K562 (cell line): ENCODE data around the gene KRTAP5-6. TPM values are rescaled to one million over a fixed set of nuclear protein-coding genes. Genes with fewer than 3 reads are reported as not detected.

Experiments used
- ATAC-seq: fragments of 200-7000 bp; cut with Tn5 transposase; 3 replicates; pipeline ENCODE4 v1.9.1; 2020; ENCODE audit warnings: moderate library complexity
- BruUV-seq: library from RNA; stranded (reverse); fragments of 400-500 nt; replicated peaks from 2 replicates; lab custom pipeline; 2021; lab: Mats Ljungman, UMichigan
- CTCF ChIA-PET: fragments of 300-600 bp; formaldehyde crosslinking; extraction: SDS; loops from one replicate; lab custom pipeline; 2021; ENCODE audit warnings: low intra/inter-chr PET ratio; lab: Yijun Ruan, JAX
- POLR2A ChIA-PET: fragments of 300-600, 350-650 bp; sonication (Branson Sonifier 250); formaldehyde crosslinking; extraction: SDS; loops from one replicate; lab custom pipeline; 2021; ENCODE audit warnings: antibody characterized with exemption, inconsistent platforms; lab: Yijun Ruan, JAX
- DNase-seq, 4 experiments: peaks; one replicate each; pipeline versions ENCODE4 v3.0.0 to v3.0.0-alpha.2; 2011 to 2018; ENCODE audit warnings: low spot score in 3 of 4, mixed read lengths in 3 of 4; ENCODE audit errors: extremely low read depth in 1 of 4
- FAIRE-seq: peaks from 2 replicates; lab custom pipeline; 2011; peaks lifted over from hg19 to GRCh38; lab: Jason Lieb, UNC
- H2AFZ ChIP-seq: 2 replicates; pipeline ENCODE4 v1.6.0; 2011; ENCODE audit warnings: low read depth, low read length, control low read depth, inconsistent platforms
- H3K27ac ChIP-seq: fragments of 200-600 bp; 3 replicates; pipeline ENCODE4 v1.8.0; 2011; ENCODE audit warnings: low read depth, mild to moderate bottlenecking, control low read depth, inconsistent platforms, low read length, moderate library complexity, mixed read lengths; ENCODE audit errors: extremely low read depth
- H3K27me3 ChIP-seq, 2 experiments: fragments of 300-600 bp in 1 of 2; 2 replicates in 1 of 2; 3 replicates in 1 of 2; pipeline versions ENCODE4 v1.6.0 to v1.8.0; 2011; ENCODE audit warnings: inconsistent platforms in 2 of 2, low read length in 2 of 2, mild to moderate bottlenecking in 1 of 2, mixed read lengths in 1 of 2, moderate library complexity in 1 of 2; ENCODE audit not compliant: control insufficient read depth in 2 of 2, insufficient read depth in 2 of 2
- H3K36me3 ChIP-seq: fragments of 300-600 bp; 3 replicates; pipeline ENCODE4 v1.8.0; 2011; ENCODE audit warnings: mild to moderate bottlenecking, low read length, inconsistent platforms; ENCODE audit not compliant: control insufficient read depth, insufficient read depth
- H3K4me1 ChIP-seq, 2 experiments: fragments of 200-600 bp in 1 of 2; replicated peaks in 1 of 2; 2 replicates in 1 of 2; 3 replicates in 1 of 2; pipeline versions ENCODE4 v1.5.1 to v1.8.0; 2011; ENCODE audit warnings: inconsistent platforms in 2 of 2, low read length in 2 of 2, mild to moderate bottlenecking in 1 of 2, mixed read lengths in 1 of 2, moderate library complexity in 1 of 2; ENCODE audit not compliant: control insufficient read depth in 2 of 2, insufficient read depth in 2 of 2
- H3K4me2 ChIP-seq: 2 replicates; pipeline ENCODE4 v1.6.1; 2011; ENCODE audit warnings: low read length, control low read depth, inconsistent platforms, mixed read lengths; ENCODE audit not compliant: insufficient read depth
- H3K4me3 ChIP-seq: fragments of 200-600 bp; sonication (generic), shearing (Covaris generic); 2 replicates; pipeline ENCODE4 v1.5.1; 2016; ENCODE audit warnings: control low read depth, inconsistent platforms
- H3K79me2 ChIP-seq: fragments of 200-600 bp; 3 replicates; pipeline ENCODE4 v1.8.0; 2011; ENCODE audit warnings: low read length, inconsistent platforms; ENCODE audit not compliant: control insufficient read depth, insufficient read depth
- H3K9ac ChIP-seq, 2 experiments: 2 replicates each; pipeline versions ENCODE4 v1.6.0 to v1.6.1; 2011; ENCODE audit warnings: low read depth in 2 of 2, low read length in 2 of 2, control low read depth in 1 of 2, inconsistent platforms in 1 of 2, mild to moderate bottlenecking in 1 of 2, mixed read lengths in 1 of 2; ENCODE audit not compliant: insufficient read depth in 1 of 2
- H3K9me1 ChIP-seq: one replicate; pipeline ENCODE4 v1.6.0; 2011; ENCODE audit warnings: inconsistent platforms, mild to moderate bottlenecking, low read length, moderate library complexity; ENCODE audit not compliant: control insufficient read depth, insufficient read depth
- H3K9me3 ChIP-seq: replicated peaks from 2 replicates; pipeline ENCODE4 v1.5.1; 2011; ENCODE audit warnings: low read depth, low read length, inconsistent platforms; ENCODE audit not compliant: control insufficient read depth, insufficient read depth
- H4K20me1 ChIP-seq: replicated peaks from 2 replicates; pipeline ENCODE4 v1.6.1; 2011; ENCODE audit warnings: low read length, inconsistent platforms, mixed read lengths; ENCODE audit not compliant: control insufficient read depth, insufficient read depth
- CBX1 ChIP-seq: sonication (generic); IDR thresholded peaks from 2 replicates; pipeline ENCODE4 v1.6.1; 2016; ENCODE audit warnings: antibody characterized with exemption, low read depth, mild to moderate bottlenecking
- CSDE1 ChIP-seq, 2 experiments: fragments of 450-650 bp; IDR thresholded peaks; 2 replicates each; pipeline ENCODE4 v1.6.1; 2016; ENCODE audit warnings: mild to moderate bottlenecking in 1 of 2
- ETS2 ChIP-seq: IDR thresholded peaks from 2 replicates; pipeline ENCODE4 v1.6.1; 2016; ENCODE audit warnings: borderline replicate concordance, missing genetic modification characterization, mild to moderate bottlenecking, moderate library complexity, missing compliant biosample characterization; ENCODE audit not compliant: poor library complexity, severe bottlenecking
- JUNB ChIP-seq: fragments of 450-650 bp; formaldehyde crosslinking; conservative IDR thresholded peaks from 2 replicates; pipeline ENCODE4 v1.4.0; 2020; ENCODE audit warnings: mild to moderate bottlenecking
- PTRF ChIP-seq: fragments of 450-650 bp; IDR thresholded peaks from 2 replicates; pipeline ENCODE4 v1.6.1; 2016; ENCODE audit warnings: mild to moderate bottlenecking, missing genetic modification characterization, missing compliant biosample characterization
- SRSF3 ChIP-seq: fragments of 200-400 bp; formaldehyde crosslinking; IDR thresholded peaks from 2 replicates; pipeline ENCODE4 v1.6.1; 2016; ENCODE audit warnings: mild to moderate bottlenecking, low read length, moderate library complexity; ENCODE audit not compliant: insufficient read depth
- ZNF311 ChIP-seq: fragments of 250-450 bp; sonication (Bioruptor Pico); IDR thresholded peaks from 2 replicates; pipeline ENCODE4 v1.4.0; 2020; ENCODE audit warnings: mild to moderate bottlenecking, moderate library complexity
- ZNF41 ChIP-seq: fragments of 250-450 bp; sonication (Bioruptor Pico); conservative IDR thresholded peaks from 2 replicates; pipeline ENCODE4 v1.4.0; 2020; ENCODE audit warnings: mild to moderate bottlenecking
- ZNF436 ChIP-seq: fragments of 250-450, 450-650 bp; sonication (Bioruptor Pico); formaldehyde crosslinking; IDR thresholded peaks from 2 replicates; pipeline ENCODE4 v1.7.0; 2020; ENCODE audit warnings: mild to moderate bottlenecking
- ZNF699 ChIP-seq: fragments of 250-450 bp; sonication (Bioruptor Pico); IDR thresholded peaks from 2 replicates; pipeline ENCODE4 v1.8.0; 2021; ENCODE audit warnings: mild to moderate bottlenecking, moderate library complexity; ENCODE audit not compliant: insufficient replicate concordance
- WGBS: fragments of 100-300 bp; shearing (Covaris generic); methylation state at CpG from one replicate; pipeline ENCODE4 v1.1.6; 2016; ENCODE audit warnings: low coverage, mixed read lengths; ENCODE audit not compliant: insufficient coverage; ENCODE audit errors: missing lambda C conversion rate; 5-methylcytosine and 5-hydroxymethylcytosine counted together
- in situ Hi-C: fragments of 300-500 bp; cut with MboI; formaldehyde crosslinking; loops from 4 replicates; pipeline ENCODE4 v1.15.0; 2018; ENCODE audit warnings: inconsistent platforms, mixed read lengths
- intact Hi-C: fragments of 100-400 bp; cut with micrococcal nuclease; formaldehyde crosslinking; loops from 2 replicates; pipeline ENCODE4 v1.14.2; 2022
- polyA plus RNA-seq, 8 experiments: library from polyadenylated mRNA; depleted of rRNA in 4 of 8; stranded (reverse) in 5 of 8; unstranded in 3 of 8; fragments of >200 nt; fragmentation: Nextera tagmentation in 2 of 8; fragmentation: Illumina TruSeq in 1 of 8; extraction: Ambion mirVana in 2 of 8; extraction: Trizol in 1 of 8; gene quantifications; 2 replicates each; pipeline versions ENCODE4 v1.2.1 to v1.2.3, GENCODE V29; 2011 to 2014; ENCODE audit warnings: inconsistent platforms in 1 of 8, missing spikeins in 1 of 8
- total RNA-seq, 7 experiments: library from RNA; depleted of rRNA in 6 of 7; stranded (reverse); fragments of >200 nt in 6 of 7; fragmentation: Illumina TruSeq in 2 of 7; extraction: Trizol in 2 of 7; gene quantifications; 2 replicates each; pipeline versions ENCODE4 v1.2.1 to v1.2.3, GENCODE V29; 2011 to 2021; ENCODE audit warnings: low replicate concordance in 1 of 7
- TF ChIP-seq, protein P1 (sequence below): sonication (generic); formaldehyde crosslinking; IDR thresholded peaks from 2 replicates; pipeline ENCODE4 v1.8.0; 2022; ENCODE audit warnings: mild to moderate bottlenecking, missing genetic modification reagents
- TF ChIP-seq, protein P2 (sequence below): fragments of 250-450 bp; sonication (Bioruptor Pico); IDR thresholded peaks from 2 replicates; pipeline ENCODE4 v1.8.0; 2022; ENCODE audit warnings: moderate library complexity, mild to moderate bottlenecking, inconsistent platforms
- TF ChIP-seq, protein P3 (sequence below): fragments of 250-450 bp; sonication (Bioruptor Pico); IDR thresholded peaks from 2 replicates; pipeline ENCODE4 v1.5.0; 2021

Gene KRTAP5-6
- total and polyA plus RNA-seq, 9 of the 15 experiments (the other 6 are each of a cell fraction or from before 2014, with no cell fraction given): not detected

DNA sequence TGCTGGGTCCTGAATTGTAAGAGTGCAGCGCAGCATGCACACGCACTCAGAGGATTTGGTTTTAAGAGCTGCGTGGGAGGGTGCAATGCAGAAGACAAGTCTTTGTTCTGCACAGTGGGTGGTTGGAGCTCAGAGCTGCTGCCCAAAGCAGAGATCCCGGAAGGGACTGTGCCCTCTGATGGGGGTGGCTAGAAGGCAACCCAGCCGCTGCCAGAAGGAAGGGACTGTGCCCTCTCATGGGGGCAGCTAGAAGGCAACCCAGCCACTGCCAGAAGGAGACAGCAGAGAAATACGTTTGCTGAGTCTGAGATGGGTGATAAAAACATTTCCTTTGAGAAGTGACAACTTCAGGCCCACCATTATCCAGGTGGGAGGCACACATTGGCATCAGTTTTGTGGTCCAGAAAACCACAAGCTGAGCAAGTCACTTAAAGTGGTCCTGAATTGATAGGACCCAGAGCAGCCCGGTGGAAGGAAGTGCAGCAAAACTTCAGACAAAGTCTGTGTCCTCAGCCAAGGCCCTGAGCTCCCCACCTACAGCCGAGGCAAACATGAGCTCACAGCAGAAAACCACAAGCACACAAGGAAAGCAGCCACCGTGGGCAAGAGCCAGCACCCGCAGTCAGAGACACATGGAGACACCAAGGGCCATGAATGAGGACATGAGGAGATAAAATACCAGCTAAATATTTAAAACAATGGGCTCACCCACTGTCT is 4.3 kb downstream of the KRTAP5-6 start:
- Histone ChIP-seq H3K4me3 (no peak overlapping the region), H3K4me2 (no peak overlapping the region), H3K27ac (no peak overlapping the region), H3K36me3 (no peaks in the 10 kb centered on the region), H3K9me1 (no peaks in the 10 kb centered on the region), H4K20me1 (no peaks in the 10 kb centered on the region; the same call in 1 of the 2 replicates), H3K79me2 (no peaks in the 10 kb centered on the region), H3K27me3 (peaks cover 7 to 30% of the 10 kb centered on the region in 2 experiments; a peak in 4 of 5 replicates), H2AFZ (no peak overlapping the region), H3K4me1 (no peaks in the 10 kb centered on the region), H3K9ac (no peak overlapping the region), H3K9me3 (no peaks in the 10 kb centered on the region)
- ATAC-seq: no peak
- intact Hi-C loops (no loop called here), in situ Hi-C loops (no loop called here)
- peak; percentile 98 for TF ChIP-seq ZNF41 (CRISPR knock-in tag)
- TF ChIP-seq ZNF699 (CRISPR knock-in tag): no peak
- FAIRE-seq: no peak
- DNase-seq: no peak
- BruUV-seq: no TSS peak
- POLR2A ChIA-PET: interaction anchor here (0.7 kb wide), 2 partner anchors 24 to 43 kb away, joined by 3 read pairs; no protein-coding TSS in a partner anchor
- under 1% methylated on average over 10 of the region's 10 CpGs for WGBS
- CTCF ChIA-PET: no interaction called here

DNA sequence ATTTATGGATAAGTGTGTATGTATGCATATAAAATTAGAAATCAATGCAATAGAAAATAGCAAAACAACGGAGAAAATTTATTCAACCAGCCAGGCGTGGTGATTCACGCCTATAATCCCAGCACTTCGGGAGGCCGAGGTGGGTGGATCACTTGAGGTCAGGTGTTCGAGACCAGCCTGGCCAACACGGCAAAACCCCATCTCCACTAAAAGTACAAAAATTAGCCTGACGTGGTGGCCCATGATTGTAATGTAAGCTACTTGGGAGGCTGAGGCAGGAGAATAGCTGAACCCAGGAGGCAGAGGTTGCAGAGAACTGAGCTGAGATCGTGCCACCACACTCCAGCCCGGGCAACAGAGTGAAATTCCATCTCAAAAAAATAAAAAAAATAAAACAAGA is 5.5 kb downstream of the KRTAP5-6 start:
- no peak overlapping the region for H3K9ac ChIP-seq
- in situ Hi-C loops: no loop called here
- H3K4me3 ChIP-seq: no peak overlapping the region
- H2AFZ ChIP-seq: no peak overlapping the region
- no peaks in the 10 kb centered on the region for H3K36me3 ChIP-seq
- FAIRE-seq (no peak), ATAC-seq (no peak), DNase-seq (no peak)
- H3K79me2 ChIP-seq: no peaks in the 10 kb centered on the region
- H3K9me3 ChIP-seq: no peaks in the 10 kb centered on the region
- no peaks in the 10 kb centered on the region; the same call in 1 of the 2 replicates for H4K20me1 ChIP-seq
- 0% methylated on average over 10 of the region's 10 CpGs for WGBS
- POLR2A ChIA-PET: no interaction called here
- H3K27me3 ChIP-seq: peaks cover 7 to 37% of the 10 kb centered on the region in 2 experiments; a peak in 4 of 5 replicates
- intact Hi-C loops: no loop called here
- no TSS peak for BruUV-seq
- no peaks in the 10 kb centered on the region for H3K4me1 ChIP-seq
- H3K27ac ChIP-seq: no peak overlapping the region
- no peak overlapping the region for H3K4me2 ChIP-seq
- CTCF ChIA-PET: interaction anchor here (0.6 kb wide), 1 partner anchor 135 kb away, joined by 4 read pairs; no protein-coding TSS in a partner anchor
- TF ChIP-seq ZNF436 (CRISPR knock-in tag): no peak
- no peak for TF ChIP-seq ZNF311 (CRISPR knock-in tag)
- TF ChIP-seq, protein P1, sequence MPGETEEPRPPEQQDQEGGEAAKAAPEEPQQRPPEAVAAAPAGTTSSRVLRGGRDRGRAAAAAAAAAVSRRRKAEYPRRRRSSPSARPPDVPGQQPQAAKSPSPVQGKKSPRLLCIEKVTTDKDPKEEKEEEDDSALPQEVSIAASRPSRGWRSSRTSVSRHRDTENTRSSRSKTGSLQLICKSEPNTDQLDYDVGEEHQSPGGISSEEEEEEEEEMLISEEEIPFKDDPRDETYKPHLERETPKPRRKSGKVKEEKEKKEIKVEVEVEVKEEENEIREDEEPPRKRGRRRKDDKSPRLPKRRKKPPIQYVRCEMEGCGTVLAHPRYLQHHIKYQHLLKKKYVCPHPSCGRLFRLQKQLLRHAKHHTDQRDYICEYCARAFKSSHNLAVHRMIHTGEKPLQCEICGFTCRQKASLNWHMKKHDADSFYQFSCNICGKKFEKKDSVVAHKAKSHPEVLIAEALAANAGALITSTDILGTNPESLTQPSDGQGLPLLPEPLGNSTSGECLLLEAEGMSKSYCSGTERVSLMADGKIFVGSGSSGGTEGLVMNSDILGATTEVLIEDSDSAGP (CRISPR knock-in tag): no peak
- no peak for TF ChIP-seq CSDE1 (IDR thresholded peaks at IDR 0.05)
- TF ChIP-seq PTRF (tag): no peak
- no peak for TF ChIP-seq SRSF3
- TF ChIP-seq, protein P2, sequence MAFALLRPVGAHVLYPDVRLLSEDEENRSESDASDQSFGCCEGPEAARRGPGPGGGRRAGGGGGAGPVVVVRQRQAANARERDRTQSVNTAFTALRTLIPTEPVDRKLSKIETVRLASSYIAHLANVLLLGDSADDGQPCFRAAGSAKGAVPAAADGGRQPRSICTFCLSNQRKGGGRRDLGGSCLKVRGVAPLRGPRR (CRISPR knock-in tag): no peak
- TF ChIP-seq ETS2 (tag): no peak
- TF ChIP-seq, protein P3, sequence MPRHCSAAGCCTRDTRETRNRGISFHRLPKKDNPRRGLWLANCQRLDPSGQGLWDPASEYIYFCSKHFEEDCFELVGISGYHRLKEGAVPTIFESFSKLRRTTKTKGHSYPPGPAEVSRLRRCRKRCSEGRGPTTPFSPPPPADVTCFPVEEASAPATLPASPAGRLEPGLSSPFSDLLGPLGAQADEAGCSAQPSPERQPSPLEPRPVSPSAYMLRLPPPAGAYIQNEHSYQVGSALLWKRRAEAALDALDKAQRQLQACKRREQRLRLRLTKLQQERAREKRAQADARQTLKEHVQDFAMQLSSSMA (CRISPR knock-in tag): no peak
- no peak for TF ChIP-seq JUNB
- TF ChIP-seq CBX1: no peak
- H3K9me1 ChIP-seq: no peaks in the 10 kb centered on the region
